ENCODE data around the gene AFG3L2.
"Not testable (repeated sequence)": the region's sequence is repeated elsewhere in the genome, so short reads cannot be mapped to it uniquely, and the experiment has no call there.

Gene AFG3L2

GRCh38 chr18:12397254-12397653 is 20.2 kb upstream of the AFG3L2 start:
- no peak for DNase-seq (ENCODE audit: low read depth)

- DNase-seq (ENCODE audit: low read depth), result peak; percentile 37
These were observed 17.4 kb upstream of the AFG3L2 start for GRCh38 chr18:12394428-12394827.

GRCh38 chr18:12393998-12394397 is 17.0 kb upstream of the AFG3L2 start:
- DNase-seq (ENCODE audit: low read depth), result no peak

- no peak for DNase-seq (ENCODE audit: low read depth)
These were observed 16.5 kb upstream of the AFG3L2 start for GRCh38 chr18:12393510-12393909.

- peak; percentile 74 for DNase-seq (ENCODE audit: low read depth)
These were observed 14.6 kb upstream of the AFG3L2 start for GRCh38 chr18:12391487-12392165.

GRCh38 chr18:12388442-12388841 is 11.4 kb upstream of the AFG3L2 start:
- no peak for DNase-seq (ENCODE audit: low read depth)

- no peak for DNase-seq (ENCODE audit: low read depth)
These were observed 7.2 kb upstream of the AFG3L2 start for GRCh38 chr18:12384261-12384660.

GRCh38 chr18:12383759-12384158 is 6.7 kb upstream of the AFG3L2 start:
- DNase-seq (ENCODE audit: low read depth), result not testable (repeated sequence)

GRCh38 chr18:12382221-12382814 is 5.3 kb upstream of the AFG3L2 start:
- DNase-seq (ENCODE audit: low read depth), result not testable (repeated sequence)

- DNase-seq (ENCODE audit: low read depth), result peak; percentile 18
These were observed 1.2 kb upstream of the AFG3L2 start for GRCh38 chr18:12378198-12378558.

GRCh38 chr18:12377556-12378197 is 650 bp upstream of the AFG3L2 start:
- peak; percentile 99 for DNase-seq (ENCODE audit: low read depth)

- peak; percentile 31 for DNase-seq (ENCODE audit: low read depth)
These were observed 833 bp downstream of the AFG3L2 start for GRCh38 chr18:12376034-12376753.

- no peak for DNase-seq (ENCODE audit: low read depth)
These were observed 2.6 kb downstream of the AFG3L2 start for GRCh38 chr18:12374401-12374800.

GRCh38 chr18:12373771-12374116 is 3.3 kb downstream of the AFG3L2 start:
- no peak for DNase-seq (ENCODE audit: low read depth)

GRCh38 chr18:12373116-12373770 is 3.8 kb downstream of the AFG3L2 start:
- DNase-seq (ENCODE audit: low read depth), result no peak

GRCh38 chr18:12372406-12372805 is 4.6 kb downstream of the AFG3L2 start:
- DNase-seq (ENCODE audit: low read depth), result no peak

- no peak for DNase-seq (ENCODE audit: low read depth)
These were observed 5.4 kb downstream of the AFG3L2 start for GRCh38 chr18:12371590-12371989.

GRCh38 chr18:12369211-12369610 is 7.8 kb downstream of the AFG3L2 start:
- DNase-seq (ENCODE audit: low read depth), result no peak

- no peak for DNase-seq (ENCODE audit: low read depth)
These were observed 10.2 kb downstream of the AFG3L2 start for GRCh38 chr18:12366784-12367183.

GRCh38 chr18:12366379-12366778 is 10.6 kb downstream of the AFG3L2 start:
- no peak for DNase-seq (ENCODE audit: low read depth)

- DNase-seq (ENCODE audit: low read depth), result no peak
These were observed 14.4 kb downstream of the AFG3L2 start for GRCh38 chr18:12362473-12363174.
